ENCODE results near the gene ANXA6.

DNA sequence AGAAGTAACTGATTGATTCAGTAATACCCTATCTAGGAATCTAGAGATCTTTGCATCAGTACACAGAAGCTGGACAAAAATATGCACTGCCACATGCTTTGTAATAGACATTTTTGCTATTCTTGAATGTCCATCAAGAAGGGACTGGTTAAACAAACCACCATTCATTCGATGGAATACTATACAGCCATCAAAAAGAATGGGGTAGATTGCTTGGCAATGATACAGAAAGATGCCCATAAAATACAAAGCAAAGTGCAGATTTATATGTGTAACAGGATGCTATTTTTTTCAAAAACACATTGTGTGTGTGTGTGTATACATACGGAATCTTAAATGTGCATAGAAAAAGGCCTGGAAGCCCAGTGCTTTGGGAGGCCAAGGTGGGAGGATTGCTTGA is 84.3 kb downstream of the ANXA6 start:
- no peak for TF ChIP-seq CTCF (optimal IDR thresholded peaks at IDR 0.05 in 1 of 3, IDR thresholded peaks at IDR 0.05 in 1 of 3, conservative IDR thresholded peaks at IDR 0.05 in 1 of 3; ENCODE audit: extremely low read depth in 1 of 3, insufficient read depth in 2 of 3, low read length in 3 of 3)
- TF ChIP-seq EZH2 (IDR thresholded peaks at IDR 0.05; ENCODE audit: low read length): no peak
